MCF 10A (cell line): ENCODE data around the gene NYNRIN. TPM values are rescaled to one million over a fixed set of nuclear protein-coding genes. Genes with fewer than 3 reads are reported as not detected.

Source experiments
- BruUV-seq: library from RNA; stranded (reverse); fragments of 400-500 nt; replicated peaks from 2 replicates; lab custom pipeline; 2021; lab: Mats Ljungman, UMichigan
- CTCF ChIA-PET: fragments of 300-600 bp; sonication (Branson Sonifier 250); formaldehyde crosslinking; extraction: SDS; loops from one replicate; lab custom pipeline; 2021; ENCODE audit warnings: antibody characterized with exemption, inconsistent platforms; lab: Yijun Ruan, JAX
- POLR2A ChIA-PET: fragments of 300-600, 350-650 bp; sonication (Branson Sonifier 250); formaldehyde crosslinking; extraction: SDS; loops from one replicate; lab custom pipeline; 2020; ENCODE audit warnings: antibody characterized with exemption, inconsistent platforms; lab: Yijun Ruan, JAX
- DNase-seq: peaks from one replicate; pipeline ENCODE4 v3.0.0-alpha.2; 2018; ENCODE audit not compliant: unreplicated experiment
- H3K27ac Mint-ChIP-seq: one replicate; pipeline ENCODE4 v1.8.0; 2022; ENCODE audit warnings: mild to moderate bottlenecking, low read depth, mixed read lengths; ENCODE audit not compliant: unreplicated experiment
- H3K27me3 Mint-ChIP-seq: one replicate; pipeline ENCODE4 v1.8.0; 2022; ENCODE audit warnings: mixed read lengths; ENCODE audit not compliant: insufficient read depth, unreplicated experiment
- H3K36me3 Mint-ChIP-seq: one replicate; pipeline ENCODE4 v1.8.0; 2022; ENCODE audit warnings: mild to moderate bottlenecking, moderate library complexity, mixed read lengths; ENCODE audit not compliant: insufficient read depth, unreplicated experiment
- H3K4me1 Mint-ChIP-seq: one replicate; pipeline ENCODE4 v1.8.0; 2022; ENCODE audit warnings: mixed read lengths; ENCODE audit not compliant: insufficient read depth, unreplicated experiment
- H3K4me3 Mint-ChIP-seq: one replicate; pipeline ENCODE4 v1.8.0; 2022; ENCODE audit warnings: mild to moderate bottlenecking, moderate library complexity, mixed read lengths; ENCODE audit not compliant: unreplicated experiment
- H3K9me3 Mint-ChIP-seq: one replicate; pipeline ENCODE4 v1.8.0; 2022; ENCODE audit warnings: mixed read lengths; ENCODE audit not compliant: unreplicated experiment
- CTCF ChIP-seq: fragments of 200-600 bp; IDR thresholded peaks from one replicate; pipeline ENCODE4 v1.8.0; 2022; ENCODE audit warnings: antibody characterized with exemption, mild to moderate bottlenecking; ENCODE audit not compliant: unreplicated experiment
- intact Hi-C: fragments of 100-400 bp; cut with micrococcal nuclease; formaldehyde crosslinking; loops from 2 replicates; pipeline ENCODE4 v1.14.1; 2022
- total RNA-seq: library from RNA; stranded (reverse); gene quantifications from 2 replicates; pipeline ENCODE4 v1.2.3, GENCODE V29; 2022

NYNRIN gene
- total RNA-seq, 1 experiment from 2014 or later, result not detected

GRCh38 chr14:24378327-24378726 is 20.5 kb upstream of the NYNRIN start:
- H3K4me3 Mint-ChIP-seq, result no peak overlapping the region
- no peaks in the 10 kb centered on the region for H3K4me1 Mint-ChIP-seq
- H3K9me3 Mint-ChIP-seq, result no peaks in the 10 kb centered on the region
- no TSS peak for BruUV-seq
- no peak for TF ChIP-seq CTCF
- no peak for DNase-seq
- H3K27ac Mint-ChIP-seq, result no peak overlapping the region
- H3K27me3 Mint-ChIP-seq, result no peaks in the 10 kb centered on the region
- POLR2A ChIA-PET, result interaction anchor here (0.9 to 3.1 kb wide), 4 partner anchors 17 to 31 kb away, joined by 3 to 12 read pairs (median 6); no protein-coding TSS in a partner anchor
- intact Hi-C loops, result no loop called here
- H3K36me3 Mint-ChIP-seq, result no peaks in the 10 kb centered on the region
- CTCF ChIA-PET, result interaction anchor here (0.8 to 4.5 kb wide), 7 partner anchors 12 to 58 kb away, joined by 3 to 27 read pairs (median 10); partner anchors contain the start of genes ADCY4 and KHNYN

GRCh38 chr14:24378981-24379906 is 19.6 kb upstream of the NYNRIN start:
- ChIA-PET CTCF (interaction anchor here (0.6 to 4.5 kb wide), 11 partner anchors 11 to 141 kb away, joined by 3 to 27 read pairs (median 3); partner anchors contain the start of genes ADCY4, KHNYN and NFATC4), POLR2A (interaction anchor here (0.9 to 3.1 kb wide), 6 partner anchors 17 to 50 kb away, joined by 3 to 12 read pairs (median 4); partner anchors contain the start of genes CBLN3 and KHNYN)
- no peak for DNase-seq
- Mint-ChIP-seq H3K27ac (no peak overlapping the region), H3K4me3 (no peak overlapping the region), H3K4me1 (no peaks in the 10 kb centered on the region), H3K27me3 (peaks cover 8% of the 10 kb centered on the region), H3K9me3 (no peaks in the 10 kb centered on the region), H3K36me3 (no peaks in the 10 kb centered on the region)
- no TSS peak for BruUV-seq
- intact Hi-C loops, result no loop called here
- TF ChIP-seq CTCF, result no peak

- CTCF ChIA-PET, result interaction anchor here (0.8 to 4.5 kb wide), 7 partner anchors 10 to 57 kb away, joined by 3 to 27 read pairs (median 3); partner anchors contain the start of genes ADCY4, KHNYN and NFATC4
- H3K36me3 Mint-ChIP-seq, result no peaks in the 10 kb centered on the region
- H3K4me3 Mint-ChIP-seq, result no peak overlapping the region
- no TSS peak for BruUV-seq
- intact Hi-C loops, result no loop called here
- H3K9me3 Mint-ChIP-seq, result no peaks in the 10 kb centered on the region
- no peak for DNase-seq
- H3K27me3 Mint-ChIP-seq, result peaks cover 13% of the 10 kb centered on the region
- H3K4me1 Mint-ChIP-seq, result no peaks in the 10 kb centered on the region
- POLR2A ChIA-PET, result interaction anchor here (1.1 to 3.1 kb wide), 6 partner anchors 9 to 49 kb away, joined by 3 to 12 read pairs (median 4); partner anchors contain the start of genes CBLN3 and KHNYN
- no peak overlapping the region for H3K27ac Mint-ChIP-seq
- no peak for TF ChIP-seq CTCF
These were observed 18.7 kb upstream of the NYNRIN start for GRCh38 chr14:24379907-24380730.
